Colon (tissue), 2 donors: Measurements from ENCODE around the gene SLC12A5.

Experiments
- FAIRE-seq: peaks from 2 replicates; lab custom pipeline; 2012; peaks lifted over from hg19 to GRCh38; lab: Jason Lieb, UNC
- donor health status: control.
- donor health status: control.

Gene SLC12A5

GRCh38 chr20:46006964-46007363, 22.1 kb upstream of the SLC12A5 start:
- no peak for FAIRE-seq

DNA sequence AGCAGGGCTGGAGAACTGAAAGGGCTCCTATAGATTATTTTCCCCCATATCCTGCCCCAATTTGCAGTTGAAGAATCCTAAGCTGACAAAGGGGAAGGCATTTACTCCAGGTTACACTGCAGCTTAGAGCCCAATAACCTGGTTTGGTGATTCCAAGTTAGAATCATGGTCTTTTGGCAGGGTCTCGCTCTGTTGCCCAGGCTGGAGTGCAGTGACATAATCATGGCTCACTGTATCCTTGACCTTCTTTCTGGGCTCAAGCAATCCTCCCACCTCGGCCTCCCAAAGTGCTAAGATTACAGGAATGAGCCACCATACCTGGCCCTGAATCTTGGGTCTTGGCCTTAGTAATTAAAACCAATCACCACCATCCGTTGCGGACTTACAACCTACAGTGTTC, 21.3 kb upstream of the SLC12A5 start:
- no peak for FAIRE-seq

GRCh38 chr20:46009816-46010215, 19.2 kb upstream of the SLC12A5 start:
- no peak for FAIRE-seq

- no peak for FAIRE-seq
These were observed 18.3 kb upstream of the SLC12A5 start for GRCh38 chr20:46010491-46011391.

DNA sequence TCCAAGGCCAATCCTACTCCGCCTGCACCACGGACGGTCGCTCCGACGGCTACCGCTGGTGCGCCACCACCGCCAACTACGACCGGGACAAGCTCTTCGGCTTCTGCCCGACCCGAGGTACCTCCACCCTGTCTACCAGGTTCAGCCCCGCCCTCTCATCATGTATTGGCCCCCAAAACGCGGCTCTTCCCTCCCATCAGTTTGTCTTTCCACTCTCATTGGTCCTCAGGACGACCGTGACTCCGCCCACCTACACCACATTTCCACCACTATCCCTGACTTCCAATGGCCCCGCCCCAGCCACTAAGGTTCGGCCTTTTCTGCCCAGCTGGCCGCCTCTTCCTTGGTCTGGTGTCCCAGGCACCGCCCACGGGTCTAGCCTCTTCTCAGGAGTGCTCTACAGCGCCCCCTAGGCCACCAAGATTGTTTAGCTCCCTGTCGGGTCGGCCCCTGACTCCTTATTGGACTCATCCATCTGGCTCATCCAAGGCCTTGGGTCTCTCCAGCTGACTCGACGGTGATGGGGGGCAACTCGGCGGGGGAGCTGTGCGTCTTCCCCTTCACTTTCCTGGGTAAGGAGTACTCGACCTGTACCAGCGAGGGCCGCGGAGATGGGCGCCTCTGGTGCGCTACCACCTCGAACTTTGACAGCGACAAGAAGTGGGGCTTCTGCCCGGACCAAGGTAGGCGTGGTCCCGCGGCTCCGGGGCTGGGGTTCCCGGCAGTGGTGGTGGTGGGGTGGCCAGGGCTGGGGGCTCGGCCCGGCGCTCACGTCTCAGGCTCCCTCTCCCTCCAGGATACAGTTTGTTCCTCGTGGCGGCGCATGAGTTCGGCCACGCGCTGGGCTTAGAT, 17.2 kb upstream of the SLC12A5 start:
- FAIRE-seq, result no peak

DNA sequence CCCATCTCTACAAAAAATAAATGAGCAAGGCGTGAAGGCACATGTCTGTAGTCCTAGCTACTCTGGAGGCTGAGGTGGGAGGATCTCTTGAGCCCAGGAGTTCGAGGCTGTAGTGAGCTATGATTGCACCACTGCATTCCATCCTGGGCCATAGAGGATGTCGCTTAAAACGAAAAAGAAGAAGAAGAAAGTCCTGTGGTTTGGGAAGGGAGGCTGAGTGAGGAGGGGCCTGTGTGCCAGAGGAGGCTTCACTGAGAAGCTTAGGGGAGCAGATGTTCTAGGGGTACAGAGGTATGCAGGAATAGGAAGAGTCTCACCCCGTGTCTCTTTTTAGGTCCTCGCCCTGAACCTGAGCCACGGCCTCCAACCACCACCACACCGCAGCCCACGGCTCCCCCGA, 16.1 kb upstream of the SLC12A5 start:
- no peak for FAIRE-seq

GRCh38 chr20:46013322-46013828, 15.6 kb upstream of the SLC12A5 start:
- no peak for FAIRE-seq

DNA sequence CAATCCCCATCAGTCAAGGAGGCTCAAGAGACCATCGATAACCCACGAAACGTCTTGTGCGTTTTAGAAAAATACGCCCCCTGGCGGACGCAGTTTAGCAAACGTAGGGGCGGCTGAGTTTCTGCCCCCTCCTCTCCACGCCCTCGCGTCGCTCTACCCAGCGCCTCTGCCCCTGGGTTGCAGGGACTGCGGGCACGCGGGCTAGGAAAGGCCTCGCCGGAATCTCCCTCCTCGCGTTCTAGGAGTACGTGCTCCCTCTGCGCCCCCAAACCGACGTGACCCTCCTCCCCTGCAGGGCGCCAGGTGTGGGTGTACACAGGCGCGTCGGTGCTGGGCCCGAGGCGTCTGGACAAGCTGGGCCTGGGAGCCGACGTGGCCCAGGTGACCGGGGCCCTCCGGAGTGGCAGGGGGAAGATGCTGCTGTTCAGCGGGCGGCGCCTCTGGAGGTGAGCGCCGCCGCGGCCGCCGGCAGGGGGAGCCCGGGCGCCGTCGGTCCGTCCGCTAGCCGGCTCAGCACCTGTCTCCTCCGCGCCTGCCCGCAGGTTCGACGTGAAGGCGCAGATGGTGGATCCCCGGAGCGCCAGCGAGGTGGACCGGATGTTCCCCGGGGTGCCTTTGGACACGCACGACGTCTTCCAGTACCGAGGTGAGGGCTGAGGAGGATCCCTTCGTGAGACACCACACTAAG, 15.0 kb upstream of the SLC12A5 start:
- no peak for FAIRE-seq

GRCh38 chr20:46014517-46015396, 14.3 kb upstream of the SLC12A5 start:
- FAIRE-seq, result no peak

- no peak for FAIRE-seq
These were observed 11.7 kb upstream of the SLC12A5 start for GRCh38 chr20:46017272-46017671.

DNA sequence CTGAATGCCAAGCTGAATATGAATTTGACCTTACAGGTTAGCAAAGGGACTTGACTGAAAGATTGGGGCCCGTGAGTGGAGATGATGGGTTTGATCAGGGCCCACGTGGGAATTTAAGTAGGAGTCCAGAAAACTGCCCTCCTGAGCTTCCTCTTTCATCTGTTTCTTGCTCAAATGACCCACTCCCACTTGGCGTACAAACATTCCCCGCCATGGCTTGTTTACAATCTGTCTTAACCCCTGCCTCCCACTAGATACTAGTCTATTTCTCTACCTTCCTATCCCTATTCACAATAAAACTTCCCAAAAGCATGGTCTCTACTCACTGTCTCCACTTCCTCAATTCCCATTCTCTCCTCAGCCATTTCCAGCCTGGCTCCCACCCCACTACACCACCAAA, 10.9 kb upstream of the SLC12A5 start:
- FAIRE-seq, result no peak

- no peak for FAIRE-seq
These were observed 10.4 kb upstream of the SLC12A5 start for GRCh38 chr20:46018611-46019010.

DNA sequence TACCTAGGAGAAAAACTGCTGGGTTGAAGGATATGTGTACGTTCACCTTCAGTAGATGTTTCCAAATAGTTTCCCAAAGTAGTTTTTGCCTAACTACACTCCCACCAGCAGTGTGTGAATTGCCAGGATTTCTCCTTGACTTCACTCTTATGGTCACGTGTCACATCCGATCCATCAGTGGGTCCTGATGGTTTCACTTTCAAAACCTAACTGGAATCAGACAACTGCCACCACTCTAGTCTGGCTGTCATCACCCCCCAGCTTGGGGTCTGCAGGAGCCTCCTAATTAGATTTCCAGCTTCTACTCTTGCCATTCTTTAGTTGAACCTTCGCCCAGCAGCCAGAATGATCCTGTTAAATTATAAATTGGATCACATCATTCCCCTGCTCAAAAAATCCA, 8.5 kb upstream of the SLC12A5 start:
- no peak for FAIRE-seq

DNA sequence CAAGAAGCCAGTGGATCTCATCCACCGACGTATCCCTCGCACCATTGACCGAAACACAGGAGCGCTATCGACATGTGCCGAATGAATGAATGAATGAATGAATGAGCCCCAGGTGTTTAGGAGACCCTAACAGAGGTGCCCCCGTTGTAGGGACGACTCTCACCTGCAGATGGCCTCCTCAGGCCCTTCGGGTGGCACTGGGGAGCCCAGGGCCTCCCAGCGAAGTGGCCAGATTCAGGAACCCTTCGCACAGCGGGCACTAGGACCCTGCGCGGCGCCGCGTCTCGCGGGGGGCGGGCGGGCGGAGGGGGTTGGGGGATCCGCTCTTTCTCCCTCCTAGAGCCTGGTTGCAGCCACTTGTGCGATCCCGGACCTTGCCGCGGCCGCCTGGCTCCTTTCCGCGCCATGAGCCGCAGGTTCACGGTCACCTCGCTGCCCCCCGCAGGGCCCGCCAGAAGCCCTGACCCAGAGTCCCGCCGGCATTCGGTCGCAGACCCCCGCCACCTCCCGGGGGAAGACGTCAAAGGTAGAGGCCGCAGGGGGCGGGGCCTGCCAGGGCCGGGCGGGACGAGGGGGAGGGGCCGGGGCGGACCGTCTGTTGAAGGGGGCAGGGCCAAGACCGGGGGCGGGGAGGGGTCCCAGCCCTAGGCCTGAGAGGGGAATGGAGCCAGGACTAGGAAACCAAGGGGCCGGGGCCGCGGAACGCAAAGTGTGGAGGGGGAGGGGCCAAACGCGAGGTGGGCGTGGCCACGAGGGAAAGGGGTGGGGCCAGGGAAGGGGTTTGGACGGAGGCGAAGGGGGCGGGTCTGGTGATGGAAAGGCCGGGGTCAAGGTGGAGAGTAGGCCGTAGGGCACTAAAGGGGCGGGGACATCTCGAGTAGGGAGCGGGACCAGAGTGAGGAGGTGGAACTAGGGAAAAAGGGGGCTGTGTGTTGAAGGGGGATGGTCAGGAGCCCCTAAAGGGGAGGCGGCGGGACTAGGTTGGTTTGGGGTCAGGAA, 7.4 kb upstream of the SLC12A5 start:
- FAIRE-seq, result no peak

DNA sequence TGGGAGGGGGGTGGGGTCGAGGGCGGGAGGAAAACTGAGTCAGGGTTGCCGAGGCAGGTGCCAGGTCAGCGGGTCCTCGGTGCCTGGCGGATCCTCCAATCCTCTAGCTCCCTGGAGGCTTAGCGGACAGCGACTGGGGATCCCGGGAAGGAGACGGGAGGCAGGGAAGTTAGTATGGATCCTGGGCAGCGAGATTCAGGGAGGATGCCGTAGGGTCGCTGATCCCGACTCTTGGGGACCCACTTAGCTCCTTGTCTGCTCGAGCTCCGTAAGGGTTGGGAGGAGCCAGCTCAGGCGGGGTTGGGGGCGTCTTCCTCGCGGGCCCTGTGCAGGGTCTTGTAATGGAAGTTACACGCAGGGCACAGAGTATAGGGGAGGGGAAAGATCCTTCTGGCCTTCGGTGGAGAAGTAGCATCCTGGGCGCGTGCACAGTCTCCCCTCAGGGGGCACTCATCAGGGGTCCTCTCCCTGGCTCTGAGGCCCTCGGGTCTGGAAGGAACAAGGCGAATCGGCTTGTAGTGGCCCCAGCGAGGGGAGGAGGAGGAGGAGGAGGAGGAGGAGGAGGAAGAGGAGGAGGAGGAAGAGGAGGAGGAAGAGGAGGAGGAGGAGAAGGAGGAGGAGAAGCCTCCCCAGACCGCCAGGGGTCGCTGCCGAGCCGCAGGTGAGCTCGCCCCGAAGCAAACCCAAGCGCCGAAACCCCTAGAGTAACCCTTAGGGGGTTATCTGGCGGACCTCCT, 6.4 kb upstream of the SLC12A5 start:
- FAIRE-seq, result no peak

GRCh38 chr20:46023148-46023484, 5.9 kb upstream of the SLC12A5 start:
- no peak for FAIRE-seq

- no peak for FAIRE-seq
These were observed 5.0 kb upstream of the SLC12A5 start for GRCh38 chr20:46023999-46024398.

GRCh38 chr20:46025376-46025783, 3.6 kb upstream of the SLC12A5 start:
- FAIRE-seq, result no peak

DNA sequence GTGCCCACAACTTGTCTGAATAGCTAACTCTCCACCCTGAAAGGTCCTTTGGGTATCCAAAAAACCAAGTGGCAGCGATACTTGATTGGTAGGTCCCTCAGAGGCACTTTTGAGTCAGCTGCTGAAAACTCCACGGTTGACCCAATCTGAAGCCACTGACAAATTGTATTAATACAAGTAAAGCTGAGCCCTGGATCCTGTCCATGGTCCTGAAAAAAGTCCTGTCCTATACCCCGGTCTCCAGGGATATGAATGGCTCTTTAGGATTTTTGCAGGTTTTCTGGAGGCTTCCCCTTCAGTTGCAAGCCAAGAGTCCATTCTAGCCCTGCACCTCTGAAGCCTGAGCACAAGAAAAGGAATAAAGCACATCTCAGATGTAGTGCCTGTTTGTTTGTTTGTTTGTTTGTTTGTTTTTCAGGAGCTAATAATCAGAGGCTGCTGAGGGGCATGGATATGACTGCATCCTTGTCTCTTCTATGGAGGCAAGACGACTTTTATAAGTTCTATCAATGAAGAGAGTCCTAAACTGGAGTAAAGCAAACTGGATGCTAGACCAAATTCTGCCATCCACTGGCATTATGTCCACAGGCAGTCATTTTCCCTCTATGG, 1.7 kb upstream of the SLC12A5 start:
- FAIRE-seq, result no peak
